H1 (cell line): ENCODE data around the gene RMND5B.

ENCODE experiments used
- MAX ChIP-seq: IDR thresholded peaks from 2 replicates; pipeline ENCODE4 v1.6.1; 2012; ENCODE audit warnings: inconsistent platforms
- SIN3A ChIP-seq, 2 experiments: IDR thresholded peaks in 1 of 2; conservative IDR thresholded peaks in 1 of 2; 2 replicates each; pipeline ENCODE4 v1.6.1; 2011 to 2012; ENCODE audit warnings: low read length in 2 of 2, improper control_type of control experiment in 1 of 2, low read depth in 1 of 2, mild to moderate bottlenecking in 1 of 2
- SRF ChIP-seq: IDR thresholded peaks from 2 replicates; pipeline ENCODE4 v1.6.1; 2011; ENCODE audit warnings: mild to moderate bottlenecking, low read depth, low read length, moderate library complexity
- YY1 ChIP-seq: IDR thresholded peaks from 2 replicates; pipeline ENCODE4 v1.6.1; 2011; ENCODE audit warnings: low read depth, mild to moderate bottlenecking, low read length

- TF ChIP-seq YY1 (no peak), SIN3A (conservative IDR thresholded peaks at IDR 0.05 in 1 of 2, IDR thresholded peaks at IDR 0.05 in 1 of 2; ENCODE audit: low read depth in 1 of 2, low read length in 2 of 2) (no peak), SRF (no peak), MAX (no peak)
These were observed 7.5 kb upstream of the RMND5B start for GRCh38 chr5:178123094-178123965.
